HG03066 (cell line): ENCODE results near the gene TRUB1.
"Not testable (repeated sequence)": the region's sequence is repeated elsewhere in the genome, so short reads cannot be mapped to it uniquely, and the experiment has no call there.

Experiments
- ATAC-seq: cut with Tn5 transposase; IDR thresholded peaks from one replicate; pipeline ENCODE4 v1.9.1; 2021; ENCODE audit warnings: low read depth; ENCODE audit not compliant: unreplicated experiment

The TRUB1 gene

GRCh38 chr10:114923551-114923950 is 14.4 kb upstream of the TRUB1 start:
- no peak for ATAC-seq

- ATAC-seq: no peak
Observed at GRCh38 chr10:114925587-114926586, 12.1 kb upstream of the TRUB1 start.

GRCh38 chr10:114928818-114929217 is 9.2 kb upstream of the TRUB1 start:
- ATAC-seq: no peak

- no peak for ATAC-seq
Observed at GRCh38 chr10:114930320-114930719, 7.7 kb upstream of the TRUB1 start.

- ATAC-seq: no peak
Observed at GRCh38 chr10:114931072-114931679, 6.8 kb upstream of the TRUB1 start.

- ATAC-seq: no peak
Observed at GRCh38 chr10:114932225-114932624, 5.8 kb upstream of the TRUB1 start.

- no peak for ATAC-seq
Observed at GRCh38 chr10:114932945-114933344, 5.0 kb upstream of the TRUB1 start.

GRCh38 chr10:114933588-114933987 is 4.4 kb upstream of the TRUB1 start:
- ATAC-seq: no peak

- not testable (repeated sequence) for ATAC-seq
Observed at GRCh38 chr10:114933995-114934394, 4.0 kb upstream of the TRUB1 start.

GRCh38 chr10:114938856-114939193 is 830 bp downstream of the TRUB1 start:
- no peak for ATAC-seq

- ATAC-seq: no peak
Observed at GRCh38 chr10:114940735-114941134, 2.7 kb downstream of the TRUB1 start.

GRCh38 chr10:114943000-114943399 is 5.0 kb downstream of the TRUB1 start:
- no peak for ATAC-seq

GRCh38 chr10:114953047-114953446 is 15.1 kb downstream of the TRUB1 start:
- no peak for ATAC-seq

- ATAC-seq: no peak
Observed at GRCh38 chr10:114955984-114956383, 18.0 kb downstream of the TRUB1 start.

- no peak for ATAC-seq
Observed at GRCh38 chr10:114956466-114956865, 18.5 kb downstream of the TRUB1 start.

GRCh38 chr10:114957122-114957521 is 19.1 kb downstream of the TRUB1 start:
- ATAC-seq: no peak

- ATAC-seq: no peak
Observed at GRCh38 chr10:114957673-114958072, 19.7 kb downstream of the TRUB1 start.

- ATAC-seq: no peak
Observed at GRCh38 chr10:114962441-114962840, 24.4 kb downstream of the TRUB1 start.

GRCh38 chr10:114963908-114964307 is 25.9 kb downstream of the TRUB1 start:
- ATAC-seq: no peak

GRCh38 chr10:114967071-114967470 is 29.1 kb downstream of the TRUB1 start:
- ATAC-seq: no peak

- no peak for ATAC-seq
Observed at GRCh38 chr10:114970515-114970914, 32.5 kb downstream of the TRUB1 start.

GRCh38 chr10:114973306-114973705 is 35.3 kb downstream of the TRUB1 start:
- no peak for ATAC-seq
